HG03066 (cell line): ENCODE measurements around the gene SLIT3.

Experiments used
- ATAC-seq: cut with Tn5 transposase; IDR thresholded peaks from one replicate; pipeline ENCODE4 v1.9.1; 2021; ENCODE audit warnings: low read depth; ENCODE audit not compliant: unreplicated experiment

Gene SLIT3

DNA sequence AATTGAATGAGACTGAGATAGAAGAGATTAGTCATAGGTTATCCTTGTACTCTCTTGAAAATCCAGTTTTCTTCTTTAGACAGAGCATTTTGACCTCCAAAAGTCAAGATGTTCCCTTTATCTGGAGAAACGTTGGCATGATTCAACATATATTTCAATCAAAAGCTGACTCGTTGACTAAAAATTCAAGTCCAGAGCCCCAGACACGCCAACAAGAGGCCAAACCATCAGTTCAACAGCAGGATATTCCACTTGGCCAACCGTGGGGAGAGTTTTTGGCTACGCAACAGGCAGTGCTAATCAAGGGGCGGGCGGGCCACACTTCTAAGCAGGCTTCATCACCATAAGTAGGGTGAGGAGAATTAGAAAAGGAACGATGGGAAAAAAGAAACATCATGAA is 119.1 kb downstream of the SLIT3 start:
- ATAC-seq = no peak

DNA sequence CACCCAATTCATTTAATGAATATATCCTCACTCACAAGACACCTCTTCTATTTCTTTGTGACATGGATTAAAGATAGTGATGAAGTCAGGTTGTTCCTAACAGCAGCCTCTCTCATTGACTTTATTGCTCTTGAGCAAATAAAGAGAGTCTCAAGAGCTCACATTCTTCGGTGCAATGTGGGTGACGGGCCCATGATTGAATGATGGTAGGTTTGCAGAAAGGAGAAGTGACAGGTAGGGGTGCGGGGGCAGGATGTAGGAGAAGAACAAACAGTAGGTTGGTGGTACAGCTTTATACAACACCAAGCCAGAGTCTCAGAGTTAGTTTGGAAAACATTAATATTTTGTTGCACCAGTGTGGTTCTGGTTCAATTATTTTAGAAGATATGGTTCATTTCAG is 122.2 kb downstream of the SLIT3 start:
- ATAC-seq = no peak

DNA sequence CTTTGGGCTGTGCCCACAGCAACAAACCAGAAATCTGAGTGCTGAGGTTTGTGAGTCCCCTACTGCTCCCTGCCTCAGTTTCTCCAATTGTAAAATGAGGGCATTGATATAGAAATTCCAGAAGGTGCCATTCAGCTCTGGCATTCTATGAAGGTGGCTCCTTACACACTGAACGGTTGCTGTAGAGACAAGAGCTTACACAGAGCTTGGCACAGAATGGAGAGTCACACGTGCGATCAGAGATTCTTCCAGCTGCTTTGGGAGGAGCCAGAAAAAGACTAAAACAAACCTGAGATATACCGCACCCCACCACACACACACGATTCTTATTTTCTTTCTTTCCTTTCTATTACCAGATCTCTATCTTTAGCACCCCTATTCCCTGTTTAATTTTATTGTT is 122.7 kb downstream of the SLIT3 start:
- no peak for ATAC-seq

DNA sequence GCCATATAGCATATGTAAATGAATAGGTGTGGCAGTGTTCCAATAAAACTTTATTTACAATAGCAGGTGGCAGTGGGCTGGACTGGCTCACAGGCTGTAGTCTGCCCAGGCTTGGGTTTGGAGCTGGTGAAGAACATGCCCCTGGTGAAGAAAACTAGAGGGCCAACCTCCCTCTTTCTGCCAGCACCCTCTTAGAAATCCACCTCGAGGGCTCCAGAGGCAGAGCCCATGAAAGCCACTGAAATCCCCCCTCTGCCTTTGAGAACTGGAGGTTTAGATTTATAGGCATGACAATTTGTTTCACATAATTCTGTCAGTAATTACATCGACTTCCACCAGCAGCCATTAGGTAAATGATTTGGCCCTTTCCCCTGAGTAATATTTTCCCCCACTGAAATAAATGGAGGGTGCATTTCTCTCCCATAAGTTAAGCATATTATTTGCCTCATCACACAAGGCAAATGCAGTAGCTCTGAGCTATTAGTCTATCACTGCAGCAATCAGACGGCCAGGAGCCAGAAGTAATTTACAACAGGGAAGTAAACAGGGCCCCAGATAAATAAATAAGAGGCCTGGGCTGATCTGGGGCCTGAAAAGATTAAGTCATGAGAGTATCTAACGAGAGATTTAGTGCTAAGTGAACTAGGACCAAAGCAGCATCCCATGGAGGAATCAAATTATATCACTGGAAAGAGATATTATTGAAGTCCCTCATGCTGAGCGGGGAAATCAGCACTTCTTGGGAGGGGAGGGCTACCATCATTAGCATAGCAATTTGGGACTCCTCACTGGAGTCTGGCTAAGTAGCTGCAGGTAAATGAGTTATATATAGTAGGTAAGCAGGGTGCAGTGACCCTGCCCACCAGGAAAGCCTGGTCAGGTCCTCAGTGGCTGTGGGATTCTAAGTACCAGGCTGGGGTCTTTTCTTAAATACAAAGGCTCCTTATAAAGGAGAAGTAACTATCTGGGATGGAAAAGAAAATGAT is 123.9 kb downstream of the SLIT3 start:
- ATAC-seq = no peak

DNA sequence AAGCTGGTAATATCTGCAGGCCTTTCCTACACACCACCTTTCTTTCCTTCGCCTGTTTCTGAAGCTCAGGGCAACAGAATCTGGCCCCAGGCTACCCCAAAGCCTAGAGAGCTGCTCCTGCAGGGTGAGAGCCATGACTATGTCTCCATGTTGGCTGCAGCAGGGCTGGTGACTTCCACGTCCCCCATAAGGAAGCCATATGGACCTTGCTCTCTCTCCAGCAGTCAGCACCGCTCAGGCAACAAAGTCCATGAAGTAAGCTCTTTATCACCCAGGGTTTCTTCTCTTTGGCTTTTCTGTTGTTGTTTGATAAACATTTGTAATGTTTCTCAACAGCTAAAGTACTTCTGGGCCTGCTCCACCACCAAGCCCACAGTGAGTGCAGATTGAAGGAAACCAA is 125.2 kb downstream of the SLIT3 start:
- ATAC-seq = no peak

DNA sequence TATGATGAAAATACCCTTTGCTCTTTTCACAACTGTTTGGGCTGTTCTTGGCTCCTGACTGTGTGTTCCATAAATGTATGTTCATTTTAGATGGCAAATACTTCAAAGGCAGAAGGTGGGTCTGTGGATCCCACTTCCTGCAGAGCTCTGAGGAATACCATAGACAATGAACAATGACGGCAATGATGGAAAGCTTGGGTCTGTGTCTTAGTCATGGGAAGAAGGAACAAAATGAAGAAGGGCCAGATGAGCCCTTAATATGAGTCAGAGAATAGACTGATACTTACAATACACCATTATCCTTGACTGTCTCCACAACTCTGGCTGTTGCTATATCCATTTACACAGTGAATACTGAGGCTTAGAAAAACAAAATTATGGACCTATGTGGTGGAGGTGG is 126.0 kb downstream of the SLIT3 start:
- ATAC-seq = no peak

DNA sequence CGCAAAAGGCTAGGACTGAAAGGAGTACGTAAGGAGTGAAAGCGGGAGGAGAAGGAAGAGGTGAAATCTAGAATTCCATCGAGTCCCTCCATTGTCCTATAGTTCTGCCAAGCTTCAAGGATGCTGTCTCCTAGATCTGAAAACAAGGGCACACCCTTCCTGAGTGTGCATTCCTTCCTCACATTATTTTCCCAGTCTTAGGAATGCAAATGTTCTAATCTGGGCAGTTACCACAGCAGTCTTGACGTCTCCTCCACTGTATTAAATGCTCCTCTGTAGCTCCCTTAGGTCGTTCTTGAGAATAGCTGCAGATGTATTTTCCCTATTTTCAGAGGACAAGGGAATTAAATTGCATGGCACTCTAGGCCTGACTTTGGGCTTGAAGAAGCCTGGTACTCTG is 127.6 kb downstream of the SLIT3 start:
- ATAC-seq = no peak

DNA sequence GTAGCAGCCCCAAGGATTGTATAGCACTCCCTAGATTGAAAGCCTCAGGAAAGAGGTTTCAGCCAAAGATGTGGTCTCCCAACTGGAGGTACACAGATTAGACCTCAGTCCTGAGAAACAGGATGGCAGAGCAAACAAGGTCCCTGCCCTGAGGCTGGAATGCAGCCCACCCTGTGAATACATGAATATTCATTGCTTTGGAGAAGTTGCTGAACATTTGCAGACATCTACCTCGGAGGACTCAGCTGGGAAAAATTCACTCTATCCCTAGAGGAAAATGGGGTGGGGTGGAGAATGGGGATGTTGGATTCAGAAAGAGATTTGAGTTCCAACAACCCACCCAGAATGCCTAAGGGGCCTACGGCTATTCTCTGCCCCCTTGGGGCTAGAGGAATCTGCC is 129.4 kb downstream of the SLIT3 start:
- no peak for ATAC-seq

DNA sequence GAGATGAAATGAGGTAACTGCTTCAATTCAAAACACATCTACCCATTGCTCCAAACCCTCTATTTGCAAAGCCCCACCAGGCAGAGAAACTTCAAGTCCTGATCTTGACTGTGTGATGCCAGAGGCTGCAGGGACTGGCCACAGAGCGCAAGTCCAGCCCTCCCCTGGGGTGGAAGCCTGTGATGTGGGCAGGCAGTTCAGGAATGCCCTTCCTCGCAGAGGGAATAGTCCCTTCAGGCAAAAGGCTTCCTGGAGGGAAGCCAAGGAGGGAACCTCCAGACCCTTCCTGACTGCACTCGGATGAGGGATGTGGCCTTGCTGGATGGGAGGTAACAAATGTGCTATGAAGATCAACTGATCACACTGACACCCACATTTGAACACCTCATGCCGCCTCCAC is 131.2 kb downstream of the SLIT3 start:
- ATAC-seq = no peak

DNA sequence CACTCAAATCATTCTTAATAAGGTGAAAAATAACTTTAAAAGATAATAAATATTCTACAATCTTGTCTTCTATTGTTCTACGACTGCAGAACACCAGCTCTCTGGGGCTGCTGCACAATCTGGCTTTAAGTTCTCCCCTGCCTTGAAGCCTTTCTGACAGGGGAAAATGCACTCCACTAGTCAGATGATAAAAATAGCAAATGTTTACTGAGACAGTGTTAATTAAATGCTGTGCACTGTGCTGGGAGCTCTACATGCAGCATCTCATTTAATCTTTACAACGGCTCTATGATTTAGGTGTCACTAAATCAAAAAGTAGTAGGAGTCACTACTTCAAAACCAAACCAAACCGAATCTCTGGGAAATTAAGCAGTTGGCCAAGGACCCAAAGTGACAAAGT is 132.7 kb downstream of the SLIT3 start:
- ATAC-seq = no peak

DNA sequence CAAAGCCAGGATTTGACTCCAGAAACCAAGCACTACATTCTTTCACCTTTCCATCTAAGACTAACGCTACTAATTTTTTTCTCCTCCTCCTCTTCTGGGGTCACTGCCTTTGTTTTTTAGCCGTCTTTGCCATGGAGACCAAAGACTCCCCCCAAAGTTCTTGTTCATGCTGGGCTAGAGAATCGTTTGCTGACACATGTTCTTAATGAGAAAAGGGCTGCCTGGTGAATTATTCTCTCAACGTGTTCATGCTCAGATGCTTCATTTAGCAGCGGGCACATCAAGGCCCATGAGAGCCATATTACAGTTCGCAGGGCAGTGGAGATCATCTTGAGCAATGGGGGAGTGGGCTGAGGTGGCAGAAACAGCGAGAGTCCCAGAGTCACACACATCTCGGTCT is 134.9 kb downstream of the SLIT3 start:
- no peak for ATAC-seq

DNA sequence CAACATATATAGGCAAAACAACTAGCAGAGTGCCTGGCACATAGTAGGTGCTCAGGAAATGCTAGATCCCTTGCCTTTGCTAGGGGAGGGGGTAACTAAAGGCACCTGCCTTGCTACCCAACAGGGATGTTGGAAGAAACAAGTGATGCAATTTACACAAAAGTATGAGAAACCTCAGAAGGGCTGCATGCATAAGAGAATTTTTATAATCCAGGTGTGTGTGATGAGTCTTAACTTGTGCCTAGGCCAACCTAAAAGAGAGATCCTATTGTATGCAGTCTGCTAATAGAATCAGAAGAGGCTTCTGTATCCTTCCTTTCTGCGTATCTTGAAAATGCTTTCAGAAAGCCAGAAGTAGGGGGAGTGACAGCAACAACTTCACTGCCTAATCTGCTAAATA is 135.9 kb downstream of the SLIT3 start:
- no peak for ATAC-seq

DNA sequence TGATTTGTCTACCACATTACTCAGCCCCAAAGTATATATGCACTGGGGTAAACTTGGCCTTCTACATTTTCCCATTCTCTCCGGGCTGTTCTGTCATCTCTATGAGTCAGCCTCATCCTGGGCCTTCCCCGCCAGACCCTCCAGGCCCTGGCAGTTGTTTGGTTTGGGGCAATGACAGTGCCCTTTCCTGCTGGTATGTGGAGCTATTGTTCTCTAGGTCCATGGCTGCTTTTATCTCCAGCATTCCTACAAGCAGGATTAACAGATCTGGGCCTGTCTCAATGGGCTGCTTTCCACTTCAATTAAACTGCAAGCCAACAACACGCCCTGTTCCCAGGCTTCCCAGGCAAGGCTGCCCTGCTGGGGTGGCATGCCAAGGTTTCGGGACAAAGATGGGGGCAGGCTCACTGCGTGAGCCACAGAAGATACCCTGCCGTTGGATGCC is 136.4 kb downstream of the SLIT3 start:
- no peak for ATAC-seq

DNA sequence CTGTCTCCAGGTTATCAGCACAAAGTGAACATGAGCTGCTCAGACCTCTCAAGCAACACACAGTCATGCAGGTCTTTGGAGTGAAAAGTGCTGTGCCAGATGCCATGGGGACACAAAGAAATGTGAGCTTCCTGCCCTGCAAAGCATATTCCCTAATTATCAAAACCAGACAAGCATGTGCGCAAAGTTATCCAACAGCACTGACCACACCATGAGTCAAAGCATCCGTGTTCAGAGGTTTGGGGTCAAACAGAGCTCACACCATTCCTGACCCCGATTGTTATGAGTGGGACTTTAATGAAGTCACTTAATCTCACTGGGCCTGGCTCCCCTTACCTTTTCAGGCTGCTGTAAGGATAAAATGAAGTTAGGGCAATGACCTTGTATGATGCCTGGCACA is 138.5 kb downstream of the SLIT3 start:
- no peak for ATAC-seq

DNA sequence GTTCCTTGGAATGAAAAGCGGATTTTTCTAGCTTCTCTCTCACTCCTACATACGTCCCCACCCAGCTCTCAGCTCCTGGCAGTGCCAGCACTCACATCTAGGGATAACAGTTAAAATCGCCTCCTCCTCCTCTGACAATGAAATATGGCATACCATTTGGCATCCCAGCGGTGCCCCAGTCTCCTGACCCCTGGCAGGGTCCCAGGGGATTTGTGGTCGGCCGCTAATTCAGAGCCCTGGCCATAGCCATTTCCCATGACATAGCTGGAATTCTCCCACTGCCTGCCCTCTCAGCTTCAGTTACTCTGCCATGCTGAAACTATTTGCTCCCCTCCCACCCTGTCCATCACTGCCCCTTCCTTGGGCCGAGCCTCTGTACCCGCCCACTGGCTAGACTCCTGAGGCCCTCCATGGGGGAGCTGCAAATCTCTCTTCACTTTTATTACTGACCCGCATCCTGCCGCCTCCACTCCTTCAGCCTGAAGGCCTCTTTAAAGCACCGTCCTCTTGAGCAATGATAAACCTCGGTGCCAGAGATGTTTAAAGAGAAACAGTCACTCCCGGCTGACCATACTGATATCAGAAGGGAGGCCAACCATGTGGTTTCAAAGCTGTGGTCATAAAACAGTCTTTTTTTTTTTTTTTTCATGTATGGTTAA is 139.8 kb downstream of the SLIT3 start:
- no peak for ATAC-seq

DNA sequence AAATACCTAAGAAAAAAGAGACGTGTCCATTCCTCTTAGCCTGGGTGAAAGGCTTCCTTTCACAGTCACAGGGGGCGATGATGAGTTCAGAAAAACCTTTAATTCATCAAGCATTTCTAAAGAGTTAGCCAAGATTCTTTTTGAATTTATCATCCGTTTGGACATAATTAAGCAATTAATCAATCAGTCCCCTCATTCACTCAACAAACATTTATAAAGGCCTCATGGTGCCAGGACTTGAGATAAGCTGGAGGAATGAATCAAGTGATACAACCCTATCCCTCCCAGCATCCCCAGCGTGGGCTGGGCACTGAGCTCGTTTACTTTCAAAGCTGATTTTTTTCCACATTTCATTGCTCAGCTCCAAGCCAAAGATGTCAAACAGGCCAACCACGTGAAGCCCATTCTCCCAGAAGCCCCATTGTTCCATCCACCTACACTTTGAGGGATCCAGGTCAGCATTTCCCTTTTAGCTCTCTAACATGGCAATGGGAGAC is 140.5 kb downstream of the SLIT3 start:
- ATAC-seq = no peak

DNA sequence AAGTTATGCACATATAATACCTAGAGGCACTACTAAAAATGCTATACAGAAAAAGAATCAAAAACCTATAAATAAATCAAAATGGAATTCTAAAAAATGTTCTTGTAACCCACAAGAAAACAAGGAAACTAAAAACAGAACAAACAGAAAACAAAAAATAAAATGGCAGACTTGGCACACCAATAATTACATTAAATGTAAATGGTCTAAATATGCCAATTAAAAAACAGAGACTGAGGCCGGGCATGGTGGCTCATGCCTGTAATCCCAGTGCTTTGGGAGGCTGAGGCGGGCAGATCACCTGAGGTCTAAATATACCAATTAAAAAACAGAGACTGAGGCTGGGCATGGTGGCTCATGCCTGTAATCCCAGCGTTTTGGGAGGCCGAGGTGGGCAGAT is 142.2 kb downstream of the SLIT3 start:
- ATAC-seq = no peak

DNA sequence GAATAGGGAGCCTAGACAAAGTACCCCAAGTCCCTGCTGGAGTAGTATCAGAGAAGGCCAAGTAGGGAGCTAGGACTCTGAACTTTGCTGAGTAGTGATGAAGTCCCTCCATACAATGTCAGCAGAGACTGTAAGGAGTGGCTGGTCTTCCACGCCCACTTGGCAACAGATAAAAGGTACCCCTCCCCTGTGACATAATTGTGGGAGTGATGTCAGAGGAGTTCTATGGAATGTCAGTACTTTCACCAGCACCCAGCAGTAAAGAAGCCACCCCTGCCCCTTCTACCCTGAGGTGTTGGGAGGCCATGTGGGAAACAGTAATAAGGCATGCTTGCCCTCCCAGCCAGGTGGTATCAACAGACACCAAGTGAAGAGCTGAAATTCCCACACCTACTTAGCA is 143.9 kb downstream of the SLIT3 start:
- no peak for ATAC-seq

DNA sequence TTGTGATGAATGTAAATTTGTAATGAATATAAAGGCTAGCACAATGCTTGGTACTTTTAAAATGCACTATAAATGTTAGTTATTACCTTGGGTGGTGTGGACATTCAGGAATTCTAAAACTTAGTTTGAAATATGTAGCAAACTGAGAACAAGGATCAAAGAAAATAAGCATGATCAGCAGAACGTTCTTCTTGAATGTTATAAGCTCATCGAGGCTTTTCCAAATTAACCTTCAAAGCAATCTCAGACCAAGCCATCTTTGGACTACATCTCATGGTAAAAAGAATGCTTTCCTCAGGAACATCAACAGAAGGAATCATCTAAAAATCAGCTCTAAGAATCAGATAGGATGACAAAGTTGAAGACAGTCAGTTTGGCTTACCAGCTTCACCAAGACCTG is 146.3 kb downstream of the SLIT3 start:
- ATAC-seq = no peak

DNA sequence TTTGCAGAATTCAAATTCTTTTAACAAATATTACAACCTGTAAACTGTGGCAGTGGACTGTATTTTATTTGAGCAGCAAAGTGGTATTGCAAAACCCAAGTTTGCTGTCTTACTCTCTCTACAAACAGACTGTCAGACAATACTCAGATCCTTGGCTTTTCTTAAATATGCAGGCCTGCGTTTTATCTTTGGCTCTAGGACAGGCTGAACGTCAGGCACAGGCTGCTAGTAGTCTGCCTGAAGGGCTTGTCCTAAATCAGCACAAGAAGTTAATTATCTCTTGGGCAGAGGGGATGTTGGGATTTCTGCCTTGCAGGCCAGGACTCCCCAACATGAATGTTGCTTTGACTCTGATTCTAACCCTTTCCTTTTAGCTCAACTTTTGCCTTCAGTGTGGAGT is 147.5 kb downstream of the SLIT3 start:
- ATAC-seq = no peak

DNA sequence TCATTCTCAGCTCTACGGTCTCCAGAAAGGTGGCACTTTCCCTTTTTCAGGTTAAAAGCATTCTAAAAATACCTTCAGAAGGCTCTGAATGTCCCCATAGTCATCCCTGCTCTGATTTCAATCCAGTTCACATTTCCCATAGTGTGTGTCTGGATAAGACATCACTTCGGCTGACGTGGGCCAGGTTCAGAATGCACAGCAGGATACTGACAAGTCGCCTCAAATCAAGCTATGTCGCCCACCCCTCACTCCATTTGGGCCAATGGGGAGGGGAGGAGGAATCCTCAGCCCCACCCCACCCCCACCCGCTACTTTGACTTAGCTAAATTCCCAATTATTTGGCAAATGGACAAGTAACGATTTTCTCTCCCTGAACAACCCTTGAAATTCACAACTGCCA is 148.0 kb downstream of the SLIT3 start:
- no peak for ATAC-seq

DNA sequence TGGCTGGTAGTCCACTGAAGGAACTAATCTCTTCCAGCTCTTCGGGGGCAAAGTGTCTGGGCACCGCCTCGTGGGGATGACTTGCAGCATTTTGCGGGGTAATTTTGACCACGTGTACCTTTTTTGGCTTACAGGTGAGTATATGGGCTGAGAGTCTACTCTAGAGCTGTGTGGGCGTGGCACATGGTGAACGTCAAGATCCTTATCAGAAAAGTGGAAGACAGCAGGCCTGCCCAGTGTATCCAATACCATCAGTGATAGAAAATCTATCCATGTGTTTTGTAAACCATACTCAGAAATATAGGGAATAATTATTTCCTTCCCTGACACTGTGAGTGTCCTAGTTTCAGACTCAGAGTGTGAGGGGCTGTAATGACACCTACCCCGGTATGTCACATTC is 148.5 kb downstream of the SLIT3 start:
- ATAC-seq = no peak
